Neural progenitor cell (in vitro differentiated cells): ENCODE measurements around the gene PLTP. TPM values are rescaled to one million over a fixed set of nuclear protein-coding genes. Genes with fewer than 3 reads are reported as not detected.

Experiments
- DNase-seq: peaks from one replicate; pipeline ENCODE4 v3.0.0-alpha.2; 2016; ENCODE audit warnings: low spot score
- H2AFZ ChIP-seq: fragments of 200-600 bp; sonication (generic); replicated peaks from 2 replicates; pipeline ENCODE4 v1.6.1; 2016; ENCODE audit warnings: antibody characterized with exemption
- H3F3A ChIP-seq: fragments of 200-600 bp; sonication (generic); 2 replicates; pipeline ENCODE4 v1.6.1; 2016; ENCODE audit warnings: antibody characterized with exemption, low read depth
- H3K27ac ChIP-seq: fragments of 200-600 bp; sonication (generic); 2 replicates; pipeline ENCODE4 v1.5.1; 2016; ENCODE audit warnings: mild to moderate bottlenecking
- H3K27me3 ChIP-seq: fragments of 200-600 bp; sonication (generic); 2 replicates; pipeline ENCODE4 v1.6.1; 2016; ENCODE audit warnings: mild to moderate bottlenecking, moderate library complexity
- H3K36me3 ChIP-seq: fragments of 200-600 bp; sonication (generic); 2 replicates; pipeline ENCODE4 v1.5.1; 2016
- H3K4me1 ChIP-seq: fragments of 200-600 bp; sonication (generic); 2 replicates; pipeline ENCODE4 v1.6.1; 2016; ENCODE audit warnings: mixed run types
- H3K4me2 ChIP-seq: fragments of 200-600 bp; sonication (generic); 2 replicates; pipeline ENCODE4 v1.6.1; 2016
- H3K4me3 ChIP-seq: fragments of 200-600 bp; sonication (generic); 2 replicates; pipeline ENCODE4 v1.5.1; 2016
- H3K79me2 ChIP-seq: fragments of 200-600 bp; sonication (generic); 2 replicates; pipeline ENCODE4 v1.6.1; 2016; ENCODE audit warnings: low read depth
- H3K9ac ChIP-seq: fragments of 200-600 bp; sonication (generic); 2 replicates; pipeline ENCODE4 v1.6.1; 2016
- H3K9me3 ChIP-seq: fragments of 200-600 bp; sonication (generic); 2 replicates; pipeline ENCODE4 v1.5.1; 2016; ENCODE audit warnings: low read depth
- H4K20me1 ChIP-seq: fragments of 200-600 bp; sonication (generic); 2 replicates; pipeline ENCODE4 v1.6.1; 2016; ENCODE audit warnings: low read depth
- H3K27ac Mint-ChIP-seq: 3 replicates; pipeline ENCODE4 v1.8.0; 2021; ENCODE audit warnings: mixed read lengths
- H3K27me3 Mint-ChIP-seq: 2 replicates; pipeline ENCODE4 v1.8.0; 2022; ENCODE audit warnings: low read depth, mild to moderate bottlenecking, inconsistent platforms, moderate library complexity, mixed read lengths; ENCODE audit not compliant: insufficient read depth
- H3K36me3 Mint-ChIP-seq: 3 replicates; pipeline ENCODE4 v1.8.0; 2021; ENCODE audit warnings: mixed read lengths
- H3K4me1 Mint-ChIP-seq: 3 replicates; pipeline ENCODE4 v1.8.0; 2021; ENCODE audit warnings: mixed read lengths
- H3K4me3 Mint-ChIP-seq: 3 replicates; pipeline ENCODE4 v1.8.0; 2021; ENCODE audit warnings: mild to moderate bottlenecking, moderate library complexity, mixed read lengths
- H3K9me3 Mint-ChIP-seq: 3 replicates; pipeline ENCODE4 v1.8.0; 2020; ENCODE audit warnings: mixed read lengths
- CTCF ChIP-seq: fragments of 200-600 bp; sonication (generic); IDR thresholded peaks from 2 replicates; pipeline ENCODE4 v1.5.1; 2017; ENCODE audit warnings: antibody characterized with exemption, mild to moderate bottlenecking
- EZH2 ChIP-seq: fragments of 200-600 bp; sonication (generic); IDR thresholded peaks from 2 replicates; pipeline ENCODE4 v1.6.1; 2017; ENCODE audit warnings: antibody characterized with exemption, mild to moderate bottlenecking, moderate library complexity
- EZH2phosphoT487 ChIP-seq: fragments of 200-600 bp; sonication (generic); IDR thresholded peaks from 2 replicates; pipeline ENCODE4 v1.6.1; 2017; ENCODE audit warnings: antibody characterized with exemption
- total RNA-seq: library from RNA; depleted of rRNA; stranded (reverse); fragments of >200 nt; gene quantifications from 2 replicates; pipeline ENCODE4 v1.2.3, GENCODE V29; 2015; ENCODE audit warnings: low replicate concordance

PLTP gene
- total RNA-seq, 1 donor from 2014 or later, result 22.3 TPM

- Mint-ChIP-seq H3K4me3 (no peak overlapping the region), H3K9me3 (no peaks in the 10 kb centered on the region), H3K36me3 (no peaks in the 10 kb centered on the region), H3K4me1 (no peaks in the 10 kb centered on the region), H3K27me3 (no peaks in the 10 kb centered on the region), H3K27ac (no peak overlapping the region)
- TF ChIP-seq CTCF (no peak), EZH2 (no peak), EZH2phosphoT487 (no peak)
- H3K27ac ChIP-seq, result no peak overlapping the region
- no peaks in the 10 kb centered on the region for H3F3A ChIP-seq
- H3K36me3 ChIP-seq, result no peaks in the 10 kb centered on the region
- H3K79me2 ChIP-seq, result no peaks in the 10 kb centered on the region
- H3K4me1 ChIP-seq, result no peaks in the 10 kb centered on the region
- no peak overlapping the region for H3K4me2 ChIP-seq
- no peak overlapping the region for H3K4me3 ChIP-seq
- H4K20me1 ChIP-seq, result no peaks in the 10 kb centered on the region
- no peaks in the 10 kb centered on the region for H3K9me3 ChIP-seq
- H2AFZ ChIP-seq, result no peak overlapping the region
- no peaks in the 10 kb centered on the region for H3K27me3 ChIP-seq
- H3K9ac ChIP-seq, result no peak overlapping the region
- no peak for DNase-seq
Observed at GRCh38 chr20:45872626-45873025, 39.3 kb downstream of the PLTP start.

GRCh38 chr20:45867819-45868176 lies 44.2 kb downstream of the PLTP start:
- H3K36me3 Mint-ChIP-seq, result no peaks in the 10 kb centered on the region
- no peaks in the 10 kb centered on the region for H3K27me3 Mint-ChIP-seq
- no peak overlapping the region for H3K27ac ChIP-seq
- no peaks in the 10 kb centered on the region for H3K9me3 Mint-ChIP-seq
- no peak overlapping the region for H3K4me2 ChIP-seq
- no peak for DNase-seq
- no peaks in the 10 kb centered on the region for H3F3A ChIP-seq
- H3K4me1 Mint-ChIP-seq, result no peaks in the 10 kb centered on the region
- H4K20me1 ChIP-seq, result no peaks in the 10 kb centered on the region
- no peak overlapping the region for H2AFZ ChIP-seq
- H3K9ac ChIP-seq, result no peak overlapping the region
- TF ChIP-seq EZH2phosphoT487, result no peak
- TF ChIP-seq EZH2, result no peak
- TF ChIP-seq CTCF, result no peak
- no peaks in the 10 kb centered on the region for H3K27me3 ChIP-seq
- no peak overlapping the region for H3K4me3 ChIP-seq
- no peaks in the 10 kb centered on the region for H3K36me3 ChIP-seq
- no peak overlapping the region for H3K27ac Mint-ChIP-seq
- H3K9me3 ChIP-seq, result no peaks in the 10 kb centered on the region
- no peaks in the 10 kb centered on the region for H3K79me2 ChIP-seq
- H3K4me1 ChIP-seq, result no peaks in the 10 kb centered on the region
- no peak overlapping the region for H3K4me3 Mint-ChIP-seq

GRCh38 chr20:45867136-45867818 lies 44.7 kb downstream of the PLTP start:
- no peak for DNase-seq
- no peaks in the 10 kb centered on the region for H3K36me3 Mint-ChIP-seq
- H3K9me3 ChIP-seq, result no peaks in the 10 kb centered on the region
- no peak overlapping the region for H3K4me2 ChIP-seq
- no peak overlapping the region for H3K9ac ChIP-seq
- H3K4me3 ChIP-seq, result no peak overlapping the region
- no peaks in the 10 kb centered on the region for H3K36me3 ChIP-seq
- no peak overlapping the region for H3K4me3 Mint-ChIP-seq
- no peak overlapping the region for H3K27ac ChIP-seq
- no peaks in the 10 kb centered on the region for H3F3A ChIP-seq
- H3K4me1 Mint-ChIP-seq, result no peaks in the 10 kb centered on the region
- no peaks in the 10 kb centered on the region for H4K20me1 ChIP-seq
- TF ChIP-seq EZH2phosphoT487 (no peak), CTCF (no peak), EZH2 (no peak)
- H3K27me3 Mint-ChIP-seq, result no peaks in the 10 kb centered on the region
- H3K4me1 ChIP-seq, result no peaks in the 10 kb centered on the region
- H3K79me2 ChIP-seq, result no peaks in the 10 kb centered on the region
- H3K27me3 ChIP-seq, result no peaks in the 10 kb centered on the region
- no peaks in the 10 kb centered on the region for H3K9me3 Mint-ChIP-seq
- no peak overlapping the region for H3K27ac Mint-ChIP-seq
- H2AFZ ChIP-seq, result no peak overlapping the region
